ENCODE data around the gene FFAR3. TPM values are rescaled to one million over a fixed set of nuclear protein-coding genes. Genes with fewer than 3 reads are reported as not detected.

The FFAR3 gene
- total and polyA plus RNA-seq, 2 of the 13 experiments (the other 11 are each of a cell fraction or from before 2014, with no cell fraction given) = not detected

DNA sequence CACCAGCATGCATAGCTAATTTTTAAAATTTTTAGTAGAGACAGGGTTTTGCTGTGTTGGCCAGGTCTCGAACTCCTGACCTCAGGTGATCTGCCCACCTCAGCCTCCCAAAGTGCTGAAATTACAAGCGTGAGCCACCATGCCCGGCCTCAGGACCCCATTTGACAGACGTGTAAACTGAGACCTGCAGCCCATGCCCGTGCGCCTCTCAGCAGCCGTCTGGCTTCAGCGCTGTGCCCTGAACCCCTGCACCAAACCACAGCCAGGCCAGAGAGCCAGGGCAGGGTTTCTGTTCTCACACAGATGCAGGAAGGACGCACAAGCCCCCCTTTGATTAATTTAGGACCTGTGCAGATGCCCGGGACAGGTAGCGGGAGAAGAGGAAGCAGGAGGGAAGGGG lies 17.8 kb upstream of the FFAR3 start (continued):
- TF ChIP-seq TRIM22 (IDR thresholded peaks at IDR 0.05) (no peak), TBX2 (CRISPR knock-in tag; IDR thresholded peaks at IDR 0.05; ENCODE audit: borderline replicate concordance) (no peak), ZNF530 (CRISPR knock-in tag; IDR thresholded peaks at IDR 0.05; ENCODE audit: low read depth) (no peak), ZSCAN29 (CRISPR knock-in tag; conservative IDR thresholded peaks at IDR 0.05) (no peak), DNMT1 (CRISPR knock-in tag; IDR thresholded peaks at IDR 0.05) (no peak), NFATC3 (CRISPR knock-in tag; IDR thresholded peaks at IDR 0.05) (no peak), ZNF263 (CRISPR knock-in tag; IDR thresholded peaks at IDR 0.05) (no peak), POLR2A (IDR thresholded peaks at IDR 0.05; ENCODE audit: insufficient read depth in 1 of 2, low read depth in 2 of 2, low read length in 2 of 2) (no peak), ZZZ3 (CRISPR knock-in tag; IDR thresholded peaks at IDR 0.05; ENCODE audit: borderline replicate concordance) (no peak)
- TF ChIP-seq, protein P1, sequence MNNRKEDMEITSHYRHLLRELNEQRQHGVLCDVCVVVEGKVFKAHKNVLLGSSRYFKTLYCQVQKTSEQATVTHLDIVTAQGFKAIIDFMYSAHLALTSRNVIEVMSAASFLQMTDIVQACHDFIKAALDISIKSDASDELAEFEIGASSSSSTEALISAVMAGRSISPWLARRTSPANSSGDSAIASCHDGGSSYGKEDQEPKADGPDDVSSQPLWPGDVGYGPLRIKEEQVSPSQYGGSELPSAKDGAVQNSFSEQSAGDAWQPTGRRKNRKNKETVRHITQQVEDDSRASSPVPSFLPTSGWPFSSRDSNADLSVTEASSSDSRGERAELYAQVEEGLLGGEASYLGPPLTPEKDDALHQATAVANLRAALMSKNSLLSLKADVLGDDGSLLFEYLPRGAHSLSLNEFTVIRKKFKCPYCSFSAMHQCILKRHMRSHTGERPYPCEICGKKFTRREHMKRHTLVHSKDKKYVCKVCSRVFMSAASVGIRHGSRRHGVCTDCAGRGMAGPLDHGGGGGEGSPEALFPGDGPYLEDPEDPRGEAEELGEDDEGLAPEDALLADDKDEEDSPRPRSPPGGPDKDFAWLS (CRISPR knock-in tag; IDR thresholded peaks at IDR 0.05; ENCODE audit: borderline replicate concordance) = no peak

DNA sequence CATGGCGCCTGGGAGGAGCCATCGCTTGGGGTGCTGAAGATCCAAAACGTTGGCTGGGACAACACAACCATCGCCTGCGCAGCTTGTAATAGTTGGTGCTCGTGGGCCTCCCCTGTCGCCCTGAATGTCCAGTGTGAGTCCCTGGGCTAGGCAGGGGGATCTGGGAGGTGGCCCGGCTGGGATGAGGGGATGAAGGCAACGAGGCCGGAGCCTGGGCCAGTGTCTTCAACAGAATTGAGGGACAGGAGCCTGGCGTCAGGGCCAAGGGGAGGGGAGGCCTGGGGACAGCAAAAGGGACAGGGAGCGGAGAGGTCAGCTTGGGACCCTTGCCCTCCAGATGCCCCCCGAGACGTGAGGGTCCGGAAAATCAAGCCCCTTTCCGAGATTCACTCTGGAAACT lies 17.3 kb upstream of the FFAR3 start:
- Histone ChIP-seq H3K9me3 (ENCODE audit: low read length) (no peaks in the 10 kb centered on the region), H3K4me2 (ENCODE audit: low read depth, low read length) (no peak overlapping the region), H3K36me3 (replicated peaks in 1 of 2; ENCODE audit: control insufficient read depth in 1 of 2, insufficient read depth in 2 of 2, low read length in 2 of 2) (no peaks in the 10 kb centered on the region), H3K4me3 (replicated peaks in 1 of 3; ENCODE audit: insufficient read depth in 1 of 3, low read depth in 2 of 3, low read length in 3 of 3) (no peak overlapping the region), H3K4me1 (ENCODE audit: insufficient read depth, low read length) (peaks cover 28% of the 10 kb centered on the region), H3K79me2 (ENCODE audit: insufficient read depth, low read length) (no peaks in the 10 kb centered on the region), H3K27me3 (ENCODE audit: control insufficient read depth in 1 of 2, insufficient read depth in 2 of 2, low read length in 2 of 2) (no peaks in the 10 kb centered on the region), H3K9ac (ENCODE audit: insufficient read depth, low read depth, low read length) (no peak overlapping the region), H2AFZ (ENCODE audit: low read length) (no peak overlapping the region), H3K27ac (ENCODE audit: extremely low read length, insufficient read depth, low read length) (no peak overlapping the region), H4K20me1 (ENCODE audit: insufficient read depth, low read length) (no peaks in the 10 kb centered on the region)
- TF ChIP-seq ZNF776 (CRISPR knock-in tag; IDR thresholded peaks at IDR 0.05) = no peak
- no peak for TF ChIP-seq ZNF775 (CRISPR knock-in tag; IDR thresholded peaks at IDR 0.05; ENCODE audit: borderline replicate concordance)
- TF ChIP-seq, protein P2, sequence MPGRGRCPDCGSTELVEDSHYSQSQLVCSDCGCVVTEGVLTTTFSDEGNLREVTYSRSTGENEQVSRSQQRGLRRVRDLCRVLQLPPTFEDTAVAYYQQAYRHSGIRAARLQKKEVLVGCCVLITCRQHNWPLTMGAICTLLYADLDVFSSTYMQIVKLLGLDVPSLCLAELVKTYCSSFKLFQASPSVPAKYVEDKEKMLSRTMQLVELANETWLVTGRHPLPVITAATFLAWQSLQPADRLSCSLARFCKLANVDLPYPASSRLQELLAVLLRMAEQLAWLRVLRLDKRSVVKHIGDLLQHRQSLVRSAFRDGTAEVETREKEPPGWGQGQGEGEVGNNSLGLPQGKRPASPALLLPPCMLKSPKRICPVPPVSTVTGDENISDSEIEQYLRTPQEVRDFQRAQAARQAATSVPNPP (CRISPR knock-in tag; IDR thresholded peaks at IDR 0.05) = no peak
- TF ChIP-seq, protein P3, sequence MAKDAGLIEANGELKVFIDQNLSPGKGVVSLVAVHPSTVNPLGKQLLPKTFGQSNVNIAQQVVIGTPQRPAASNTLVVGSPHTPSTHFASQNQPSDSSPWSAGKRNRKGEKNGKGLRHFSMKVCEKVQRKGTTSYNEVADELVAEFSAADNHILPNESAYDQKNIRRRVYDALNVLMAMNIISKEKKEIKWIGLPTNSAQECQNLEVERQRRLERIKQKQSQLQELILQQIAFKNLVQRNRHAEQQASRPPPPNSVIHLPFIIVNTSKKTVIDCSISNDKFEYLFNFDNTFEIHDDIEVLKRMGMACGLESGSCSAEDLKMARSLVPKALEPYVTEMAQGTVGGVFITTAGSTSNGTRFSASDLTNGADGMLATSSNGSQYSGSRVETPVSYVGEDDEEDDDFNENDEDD (CRISPR knock-in tag; IDR thresholded peaks at IDR 0.05; ENCODE audit: borderline replicate concordance) = no peak
- no peak for TF ChIP-seq ZNF20 (CRISPR knock-in tag; IDR thresholded peaks at IDR 0.05)
- no peak for TF ChIP-seq ZNF652 (CRISPR knock-in tag; IDR thresholded peaks at IDR 0.05; ENCODE audit: borderline replicate concordance, low read depth)
- no peak for TF ChIP-seq SP2 (CRISPR knock-in tag; IDR thresholded peaks at IDR 0.05)
- no peak for TF ChIP-seq ZNF430 (CRISPR knock-in tag; IDR thresholded peaks at IDR 0.05)
- TF ChIP-seq YY1 (IDR thresholded peaks at IDR 0.05; ENCODE audit: insufficient read depth, insufficient replicate concordance, low read depth, low read length) = no peak
- no peak for TF ChIP-seq NCOR1 (IDR thresholded peaks at IDR 0.05; ENCODE audit: borderline replicate concordance, low read length)
- ChIA-PET POLR2A (no interaction called here), CTCF (ENCODE audit: low intra/inter-chr PET ratio, low total read pairs) (no interaction called here)
- in situ Hi-C loops (cut with HindIII; ENCODE audit: extremely low pct_ligation_motif_present, low pct_unique_long_range_greater_than_20kb) (no loop called here), intact Hi-C loops (cut with micrococcal nuclease; ENCODE audit: unreplicated experiment) (no loop called here)
- no peak for ATAC-seq
- no TSS peak for BruUV-seq (replicated peaks)
- no peak for FAIRE-seq
- no peak for DNase-seq (ENCODE audit: low spot score)
- WGBS (ENCODE audit: low lambda C conversion rate) = 76% methylated on average over 11 of the region's 16 CpGs
